ENCODE data around the gene PHF11.

The PHF11 gene

DNA sequence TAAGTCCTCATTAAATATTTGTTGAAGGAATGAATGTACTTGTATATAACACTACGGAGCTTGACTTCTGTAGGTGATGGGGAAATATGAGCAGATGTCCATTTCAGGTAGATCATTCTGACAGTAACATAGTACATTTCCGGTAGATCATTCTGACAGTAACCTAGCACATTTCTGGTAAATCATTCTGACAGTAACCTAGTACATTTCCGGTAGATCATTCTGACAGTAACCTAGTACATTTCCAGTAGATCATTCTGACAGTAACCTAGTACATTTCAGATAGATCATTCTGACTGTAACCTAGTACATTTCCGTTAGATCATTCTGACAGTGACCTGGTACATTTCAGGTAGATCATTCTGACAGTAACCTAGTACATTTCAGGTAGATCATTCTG is 2.5 kb downstream of the PHF11 start:
- DNase-seq (ENCODE audit: low read depth), result no peak

GRCh38 chr13:49499889-49500660 is 4.3 kb downstream of the PHF11 start:
- DNase-seq (ENCODE audit: low read depth), result no peak

DNA sequence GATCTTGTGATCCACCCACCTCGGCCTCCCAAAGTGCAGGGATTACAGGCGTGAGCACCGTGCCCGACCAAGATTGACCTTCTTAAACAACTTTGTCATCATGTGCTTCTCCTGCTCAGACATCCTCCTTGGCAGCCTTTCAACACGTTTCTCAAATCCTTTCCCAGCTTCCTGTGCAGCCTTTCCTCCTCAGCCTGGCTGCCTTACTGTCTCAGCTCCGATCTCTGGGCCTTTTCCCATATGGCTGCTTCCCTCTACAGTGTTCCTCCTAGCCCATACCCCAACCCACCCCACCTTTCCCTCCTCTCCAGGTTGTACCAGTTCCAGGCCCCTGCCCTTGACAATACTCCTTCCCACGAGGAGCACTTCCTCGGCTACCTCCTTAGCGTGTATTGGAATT is 7.2 kb downstream of the PHF11 start:
- no peak for DNase-seq (ENCODE audit: low read depth)

- DNase-seq (ENCODE audit: low read depth), result no peak
Observed at GRCh38 chr13:49503951-49504350, 8.2 kb downstream of the PHF11 start.

DNA sequence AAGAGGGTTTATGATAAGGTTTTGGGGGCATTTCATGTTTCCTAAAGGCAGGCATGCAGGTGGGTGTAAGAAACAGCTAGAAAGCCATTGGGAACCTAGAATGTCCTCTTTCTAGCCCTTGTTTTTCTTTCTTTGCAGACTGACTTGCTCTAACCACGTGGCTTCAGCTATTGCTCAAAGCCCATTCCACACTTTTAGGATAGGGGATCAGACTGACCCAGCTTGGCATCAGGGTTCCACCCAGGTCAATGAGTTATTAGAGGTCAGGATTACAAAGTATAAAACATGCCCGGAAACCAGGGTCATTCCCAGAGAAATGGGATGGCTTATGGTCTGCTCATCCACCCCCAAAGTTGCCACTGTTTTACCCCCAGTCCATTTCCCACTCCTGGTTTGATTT is 16.8 kb downstream of the PHF11 start:
- DNase-seq (ENCODE audit: low read depth), result no peak

DNA sequence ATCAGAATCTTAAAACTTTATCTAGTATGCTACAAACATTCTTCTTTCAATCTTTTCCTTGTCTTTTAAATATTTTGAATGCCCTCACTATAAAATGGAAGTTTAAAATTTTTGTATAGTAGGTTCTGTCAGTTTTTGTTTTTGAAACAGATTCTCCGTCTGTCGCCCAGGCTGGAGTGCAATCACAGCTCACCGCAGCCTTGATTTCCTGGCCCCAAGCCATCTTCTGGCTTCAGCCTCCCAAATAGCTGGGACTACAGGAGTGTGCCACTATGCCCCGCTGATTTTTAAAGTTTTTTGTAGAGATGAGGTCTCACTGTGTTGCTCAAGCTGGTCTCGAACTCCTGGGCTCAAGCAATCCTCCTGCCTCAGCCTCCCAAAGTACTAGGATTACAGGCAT is 20.7 kb downstream of the PHF11 start:
- no peak for DNase-seq (ENCODE audit: low read depth)

DNA sequence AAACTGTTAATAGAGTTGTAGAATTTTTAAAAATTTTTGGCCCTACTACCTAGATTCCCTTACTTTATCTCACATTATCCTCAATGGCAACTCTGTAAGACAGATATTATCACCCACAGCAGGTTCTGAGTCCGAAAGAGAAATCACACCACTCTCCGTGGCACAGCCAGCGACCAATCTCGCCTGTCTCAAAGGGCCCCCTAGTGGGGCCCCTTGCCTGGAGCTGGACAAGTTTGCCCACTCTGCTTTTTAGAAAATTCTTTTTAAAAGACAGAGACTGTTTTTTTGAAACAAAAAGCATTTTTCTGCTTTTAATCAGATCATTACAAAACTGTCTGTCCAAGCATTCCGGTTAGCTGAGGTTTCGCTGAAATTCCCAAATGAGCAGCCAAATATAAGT is 21.7 kb downstream of the PHF11 start:
- no peak for DNase-seq (ENCODE audit: low read depth)

DNA sequence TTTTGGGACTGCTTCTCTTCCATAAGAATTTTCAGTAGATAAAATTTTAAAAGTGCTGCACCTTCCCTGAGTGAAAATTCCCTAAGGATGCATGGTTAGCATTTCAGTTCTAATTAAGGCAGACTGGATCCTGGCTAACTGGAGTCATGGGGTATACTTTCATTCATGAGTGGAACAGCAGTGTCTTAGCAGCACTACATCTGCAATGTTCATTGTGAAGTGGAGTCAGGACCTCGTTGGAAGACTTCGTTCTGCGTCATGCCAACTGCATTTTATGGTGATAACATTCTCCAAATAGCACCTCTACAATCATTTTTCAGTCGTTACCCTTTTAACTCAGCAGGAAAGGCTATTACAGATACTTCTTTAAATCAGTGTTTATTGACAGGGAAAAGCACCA is 25.5 kb downstream of the PHF11 start:
- no peak for DNase-seq (ENCODE audit: low read depth)

GRCh38 chr13:49524740-49525501 is 29.2 kb downstream of the PHF11 start:
- no peak for DNase-seq (ENCODE audit: low read depth)

- DNase-seq (ENCODE audit: low read depth), result no peak
Observed at GRCh38 chr13:49527123-49527522, 31.4 kb downstream of the PHF11 start.

DNA sequence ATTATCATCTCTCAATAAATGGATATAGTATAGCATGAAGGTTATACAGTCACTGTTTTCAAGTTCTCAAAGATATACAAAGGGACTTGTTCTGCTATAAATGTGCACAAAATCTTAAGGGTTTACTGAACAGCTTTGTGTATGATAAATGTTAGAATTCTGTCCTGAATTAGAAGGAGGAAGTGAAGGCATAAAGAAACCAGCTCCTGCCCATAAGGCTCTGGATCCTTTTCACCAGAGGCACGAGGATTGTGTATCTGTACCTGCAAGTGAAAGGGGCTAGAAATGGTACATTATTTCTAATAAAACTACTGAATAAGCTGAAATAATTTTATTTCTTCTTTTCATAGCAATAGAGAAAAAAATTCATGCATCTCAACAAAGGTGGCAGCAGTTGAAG is 32.4 kb downstream of the PHF11 start:
- no peak for DNase-seq (ENCODE audit: low read depth)

DNA sequence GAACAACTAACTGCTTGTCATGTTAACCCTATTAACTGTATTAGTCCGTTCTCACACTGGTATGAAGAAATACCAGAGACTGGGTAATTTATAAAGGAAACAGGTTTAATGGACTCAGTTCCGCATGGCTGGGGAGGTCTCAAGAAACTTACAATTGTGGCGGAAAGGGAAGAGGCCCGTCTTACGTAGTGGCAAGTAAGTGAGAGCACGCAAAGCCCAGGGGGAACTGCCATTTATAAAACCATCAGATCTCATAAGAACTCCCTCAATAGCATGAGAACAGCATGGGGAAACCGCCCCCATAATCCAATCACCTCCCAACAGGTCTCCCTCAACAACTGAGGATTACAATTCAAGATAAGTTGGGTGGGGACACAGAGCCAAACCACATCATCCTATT is 34.7 kb downstream of the PHF11 start:
- DNase-seq (ENCODE audit: low read depth), result no peak

DNA sequence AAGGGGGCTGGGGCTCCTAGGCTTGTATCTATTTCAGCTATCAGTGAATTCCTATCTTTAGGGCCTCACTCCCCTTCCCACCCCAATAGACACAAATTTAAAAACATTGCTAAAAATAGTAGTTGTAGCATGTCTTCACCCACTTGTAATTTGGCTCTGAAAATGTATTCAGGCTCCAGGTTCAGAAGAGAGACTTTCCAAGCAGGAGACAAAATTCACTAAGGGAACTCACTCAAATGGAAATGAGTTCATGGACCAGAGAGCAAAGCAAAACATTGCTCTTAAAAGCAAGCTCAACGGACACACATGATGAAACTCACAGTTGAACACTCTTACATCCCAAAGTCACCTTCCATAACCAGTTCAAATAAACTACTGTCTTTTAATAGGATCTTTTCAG is 36.8 kb downstream of the PHF11 start:
- DNase-seq (ENCODE audit: low read depth), result no peak

DNA sequence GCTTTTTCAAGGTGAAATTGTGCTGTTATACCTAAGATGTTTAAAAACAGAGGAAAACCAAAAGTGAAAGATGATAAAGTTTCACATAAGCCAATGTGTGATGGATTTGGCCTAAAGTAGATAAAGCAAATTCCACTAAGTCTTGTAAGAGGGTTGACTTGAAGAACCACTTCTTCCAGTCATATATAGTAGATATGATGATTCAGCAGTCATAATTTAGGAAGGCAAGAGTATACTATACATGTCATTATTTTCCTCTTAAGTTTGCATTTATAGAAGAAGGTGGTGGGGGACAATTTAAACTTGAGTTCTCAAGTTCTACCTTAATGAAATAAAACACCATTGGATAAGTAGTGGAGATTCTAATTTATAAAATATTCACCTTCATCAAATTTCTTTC is 37.3 kb downstream of the PHF11 start:
- no peak for DNase-seq (ENCODE audit: low read depth)

- no peak for DNase-seq (ENCODE audit: low read depth)
Observed at GRCh38 chr13:49533591-49534269, 38.0 kb downstream of the PHF11 start.

DNA sequence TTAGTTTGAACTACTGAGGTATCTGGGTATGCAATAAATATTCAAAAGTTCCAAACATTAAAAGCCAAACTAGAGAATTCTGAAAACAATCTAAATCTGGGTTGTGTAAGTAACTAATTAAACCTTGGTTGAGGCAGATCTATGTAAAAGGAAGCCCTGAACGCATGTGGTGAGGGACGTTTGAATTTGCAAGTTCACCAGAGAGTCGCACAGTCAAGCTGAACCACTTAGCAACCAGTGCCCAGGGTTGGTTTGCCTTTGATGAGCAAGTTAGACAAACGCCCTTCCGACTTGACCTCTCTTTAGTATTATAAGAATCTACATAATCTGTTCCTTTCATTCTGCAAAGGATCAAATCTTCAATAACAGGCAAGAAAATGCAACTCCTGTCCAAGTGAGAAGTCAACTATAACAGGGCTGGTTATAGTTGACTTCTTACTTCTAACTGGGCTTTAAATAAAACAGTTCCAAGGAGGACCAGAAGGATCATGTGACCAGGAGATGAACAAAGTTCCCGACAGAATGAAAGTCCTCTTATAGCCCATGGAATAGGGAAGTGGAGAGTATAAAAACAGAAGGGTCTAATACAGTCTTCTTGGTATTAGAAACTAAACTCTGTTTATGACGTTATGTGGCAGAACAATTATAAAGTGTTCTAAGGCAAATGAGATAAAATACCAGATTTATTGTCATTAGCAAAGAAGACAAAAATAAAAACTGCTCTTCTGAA is 40.6 kb downstream of the PHF11 start:
- DNase-seq (ENCODE audit: low read depth), result no peak

DNA sequence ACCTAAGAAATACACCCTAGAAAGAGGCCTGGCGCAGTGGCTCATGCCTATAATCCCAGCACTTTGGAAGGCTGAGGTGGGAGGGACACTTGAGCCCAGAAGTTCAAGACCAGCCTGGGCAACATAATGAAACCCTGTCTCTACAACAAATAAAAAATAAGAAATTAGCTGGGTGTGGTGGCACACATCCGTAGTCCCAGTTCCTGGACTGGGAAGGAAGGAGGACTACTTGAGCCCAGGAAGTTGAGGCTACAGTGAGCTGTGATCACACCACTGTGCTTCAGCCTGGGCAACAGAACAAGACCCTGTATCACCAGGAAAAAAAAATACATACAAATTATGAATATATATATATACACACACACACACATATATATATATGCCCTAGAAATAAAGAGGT is 42.7 kb downstream of the PHF11 start:
- no peak for DNase-seq (ENCODE audit: low read depth)

DNA sequence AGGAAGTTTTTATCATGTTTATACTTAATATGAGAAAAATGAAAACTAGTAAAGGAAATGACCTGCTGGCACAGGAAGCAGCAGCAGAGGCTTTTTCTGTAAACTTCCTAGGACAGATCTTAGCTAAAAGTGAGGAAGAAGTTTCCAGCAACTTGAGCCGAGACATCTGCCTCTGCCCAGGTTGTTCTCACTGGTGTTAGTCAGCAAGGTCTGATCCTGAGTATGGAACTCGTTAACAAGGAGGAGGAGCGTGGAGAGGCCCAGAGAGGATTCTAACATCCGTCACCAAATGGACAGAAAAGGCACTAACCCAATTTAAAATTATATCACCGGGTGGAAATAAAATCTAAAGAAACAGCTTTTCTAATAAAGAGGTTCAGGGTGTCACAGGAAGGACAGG is 43.6 kb downstream of the PHF11 start:
- no peak for DNase-seq (ENCODE audit: low read depth)

DNA sequence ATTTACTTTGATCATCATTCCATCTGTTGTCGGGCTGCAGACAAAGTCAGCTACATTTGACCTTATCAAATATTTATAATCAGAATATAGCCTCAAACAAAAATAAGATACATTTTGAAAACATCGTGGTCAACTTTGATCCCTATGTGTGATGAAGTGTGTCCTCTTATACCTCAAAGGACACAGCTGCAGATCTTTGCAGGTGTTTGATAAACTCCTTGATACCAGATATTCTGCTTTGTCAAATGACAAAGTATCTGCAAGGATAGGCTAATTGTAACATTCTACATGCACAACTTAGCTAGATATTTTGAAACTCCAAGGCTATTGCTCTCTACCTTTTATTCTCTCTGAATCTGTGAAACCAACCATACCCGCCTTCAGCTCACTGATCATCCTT is 44.0 kb downstream of the PHF11 start:
- DNase-seq (ENCODE audit: low read depth), result no peak

- no peak for DNase-seq (ENCODE audit: low read depth)
Observed at GRCh38 chr13:49540552-49540951, 44.8 kb downstream of the PHF11 start.

- no peak for DNase-seq (ENCODE audit: low read depth)
Observed at GRCh38 chr13:49543656-49544055, 47.9 kb downstream of the PHF11 start.

- no peak for DNase-seq (ENCODE audit: low read depth)
Observed at GRCh38 chr13:49545661-49546060, 49.9 kb downstream of the PHF11 start.

DNA sequence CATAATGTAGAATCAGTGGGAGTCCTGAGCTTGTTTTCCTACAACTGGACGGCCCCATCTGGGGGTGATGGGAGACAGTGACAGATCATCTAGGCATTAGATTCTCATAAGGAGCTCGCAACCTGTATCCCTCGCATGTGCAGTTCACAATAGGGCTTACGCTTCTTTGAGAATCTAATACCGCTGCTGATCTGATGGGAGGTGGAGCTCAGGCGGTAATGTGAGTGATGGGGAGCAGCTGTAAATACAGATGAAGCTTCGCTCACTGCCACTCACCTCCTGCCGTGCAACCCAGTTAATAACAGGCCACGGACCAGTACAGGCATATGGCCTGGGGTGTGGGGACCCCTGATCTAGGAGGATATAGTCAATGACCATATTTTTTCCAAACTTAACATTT is 50.8 kb downstream of the PHF11 start:
- DNase-seq (ENCODE audit: low read depth), result no peak
